ENCODE results near the gene CCDC194. TPM values are rescaled to one million over a fixed set of nuclear protein-coding genes. Genes with fewer than 3 reads are reported as not detected.

Gene CCDC194
- polyA plus RNA-seq = not detected

- 27 to 48% (median 29%) methylated on average over 32 to 41 of the region's 41 CpGs for WGBS, 3 donors
- no peak within 1 kb of the TSS for H3K27ac ChIP-seq (ENCODE audit: low read depth, low read length)
Measured at GRCh38 chr19:17393914-17394313, at the start of gene CCDC194. TSS of gene CCDC194 (minus strand) at chr19:17394196. CDS start at chr19:17394158, 38 bp downstream.

GRCh38 chr19:17441241-17442021 is 47.4 kb upstream of the CCDC194 start:
- H3K27ac ChIP-seq (ENCODE audit: low read depth, low read length) = no peak overlapping the region
- WGBS, 3 donors = 49 to 55% (median 50%) methylated on average over 8 of the region's 8 CpGs

- H3K27ac ChIP-seq (ENCODE audit: low read depth, low read length) = no peak overlapping the region
- 84 to 88% (median 87%) methylated on average over 7 of the region's 7 CpGs for WGBS, 3 donors
Measured at GRCh38 chr19:17436874-17437267, 42.9 kb upstream of the CCDC194 start.

- WGBS, 3 donors = 95 to 97% (median 96%) methylated on average over 25 of the region's 25 CpGs
- H3K27ac ChIP-seq (ENCODE audit: low read depth, low read length) = no peak overlapping the region
Measured at GRCh38 chr19:17436094-17436873, 42.3 kb upstream of the CCDC194 start.

GRCh38 chr19:17435218-17435617 is 41.2 kb upstream of the CCDC194 start:
- H3K27ac ChIP-seq (ENCODE audit: low read depth, low read length) = no peak overlapping the region
- 80 to 86% (median 86%) methylated on average over 7 of the region's 7 CpGs for WGBS, 3 donors

GRCh38 chr19:17431417-17431816 is 37.4 kb upstream of the CCDC194 start:
- 86 to 92% (median 91%) methylated on average over 7 of the region's 7 CpGs for WGBS, 3 donors
- no peak overlapping the region for H3K27ac ChIP-seq (ENCODE audit: low read depth, low read length)

- no peak overlapping the region for H3K27ac ChIP-seq (ENCODE audit: low read depth, low read length)
- WGBS, 3 donors = 45 to 56% (median 48%) methylated on average over 17 of the region's 17 CpGs
Measured at GRCh38 chr19:17429641-17430113, 35.7 kb upstream of the CCDC194 start.

- 25 to 28% (median 27%) methylated on average over 26 to 27 of the region's 27 CpGs for WGBS, 3 donors
- no peak overlapping the region for H3K27ac ChIP-seq (ENCODE audit: low read depth, low read length)
Measured at GRCh38 chr19:17424743-17425365, 30.9 kb upstream of the CCDC194 start.

GRCh38 chr19:17423429-17424208 is 29.6 kb upstream of the CCDC194 start:
- 89 to 91% (median 91%) methylated on average over 19 to 20 of the region's 20 CpGs for WGBS, 3 donors
- H3K27ac ChIP-seq (ENCODE audit: low read depth, low read length) = no peak overlapping the region

GRCh38 chr19:17421942-17422341 is 27.9 kb upstream of the CCDC194 start:
- H3K27ac ChIP-seq (ENCODE audit: low read depth, low read length) = no peak overlapping the region
- 95 to 98% (median 96%) methylated on average over 4 of the region's 4 CpGs for WGBS, 3 donors

- H3K27ac ChIP-seq (ENCODE audit: low read depth, low read length) = no peak overlapping the region
- 4 to 6% (median 4%) methylated on average over 25 of the region's 25 CpGs for WGBS, 3 donors
Measured at GRCh38 chr19:17420475-17420924, 26.5 kb upstream of the CCDC194 start.

- 0 to 1% (median 0%) methylated on average over 74 to 85 of the region's 85 CpGs for WGBS, 3 donors
Measured at GRCh38 chr19:17419621-17420474, 25.9 kb upstream of the CCDC194 start, which contains the start of gene MVB12A. TSS of gene MVB12A (plus strand) at chr19:17420047. CDS start at chr19:17420136, 89 bp downstream.

GRCh38 chr19:17419154-17419620 is 25.2 kb upstream of the CCDC194 start:
- no peak overlapping the region for H3K27ac ChIP-seq (ENCODE audit: low read depth, low read length)
- WGBS, 3 donors = 15 to 23% (median 22%) methylated on average over 8 of the region's 8 CpGs

More at GRCh38 chr19:17419621-17420474, 25.9 kb upstream of the CCDC194 start, which contains the start of gene MVB12A:
- no peak within 1 kb of the TSS for H3K27ac ChIP-seq (ENCODE audit: low read depth, low read length)

GRCh38 chr19:17418710-17419109 is 24.7 kb upstream of the CCDC194 start:
- no peak overlapping the region for H3K27ac ChIP-seq (ENCODE audit: low read depth, low read length)
- 43 to 71% (median 67%) methylated on average over 3 of the region's 3 CpGs for WGBS, 3 donors

- H3K27ac ChIP-seq (ENCODE audit: low read depth, low read length) = no peak overlapping the region
- 49 to 85% (median 75%) methylated on average over 6 of the region's 6 CpGs for WGBS, 3 donors
Measured at GRCh38 chr19:17415121-17415520, 21.1 kb upstream of the CCDC194 start.

- WGBS, 3 donors = 83 to 92% (median 92%) methylated on average over 8 of the region's 8 CpGs
- H3K27ac ChIP-seq (ENCODE audit: low read depth, low read length) = no peak overlapping the region
Measured at GRCh38 chr19:17414097-17414496, 20.1 kb upstream of the CCDC194 start.

GRCh38 chr19:17411801-17412200 is 17.8 kb upstream of the CCDC194 start:
- 75 to 87% (median 84%) methylated on average over 11 of the region's 11 CpGs for WGBS, 3 donors
- no peak overlapping the region for H3K27ac ChIP-seq (ENCODE audit: low read depth, low read length)
